GM19043 (cell line): ENCODE measurements around the gene TRIM41.

Source experiments
- ATAC-seq: cut with Tn5 transposase; IDR thresholded peaks from one replicate; pipeline ENCODE4 v1.9.1; 2021; ENCODE audit warnings: low read depth; ENCODE audit not compliant: unreplicated experiment

TRIM41 gene

GRCh38 chr5:181229996-181230395 lies 6.9 kb downstream of the TRIM41 start:
- no peak for ATAC-seq

- no peak for ATAC-seq
These were observed 7.5 kb downstream of the TRIM41 start for GRCh38 chr5:181230551-181230950.

GRCh38 chr5:181231432-181231831 lies 8.4 kb downstream of the TRIM41 start:
- no peak for ATAC-seq

- no peak for ATAC-seq
These were observed 9.5 kb downstream of the TRIM41 start for GRCh38 chr5:181232593-181232992.

GRCh38 chr5:181233088-181233800 lies 10.2 kb downstream of the TRIM41 start:
- no peak for ATAC-seq

- no peak for ATAC-seq
These were observed 10.8 kb downstream of the TRIM41 start for GRCh38 chr5:181233801-181234454.

- ATAC-seq, result no peak
These were observed 11.6 kb downstream of the TRIM41 start for GRCh38 chr5:181234455-181235306.

GRCh38 chr5:181235323-181235688 lies 12.2 kb downstream of the TRIM41 start:
- no peak for ATAC-seq

GRCh38 chr5:181235689-181236366 lies 12.7 kb downstream of the TRIM41 start:
- ATAC-seq, result no peak

- no peak for ATAC-seq
These were observed 13.4 kb downstream of the TRIM41 start for GRCh38 chr5:181236471-181236870.

- no peak for ATAC-seq
These were observed 14.0 kb downstream of the TRIM41 start for GRCh38 chr5:181236954-181237641.

GRCh38 chr5:181237729-181238385 lies 14.8 kb downstream of the TRIM41 start:
- no peak for ATAC-seq

GRCh38 chr5:181239062-181239663 lies 16.1 kb downstream of the TRIM41 start:
- ATAC-seq, result no peak

GRCh38 chr5:181241393-181241975 lies 18.4 kb downstream of the TRIM41 start:
- ATAC-seq, result no peak

- no peak for ATAC-seq
These were observed 19.0 kb downstream of the TRIM41 start for GRCh38 chr5:181242031-181242451.

GRCh38 chr5:181243018-181243563 lies 20.0 kb downstream of the TRIM41 start:
- ATAC-seq, result no peak

- peak; percentile 70 for ATAC-seq
These were observed 20.7 kb downstream of the TRIM41 start, which contains the start of gene RACK1 for GRCh38 chr5:181243564-181244343. TSS of gene RACK1 (minus strand) at chr5:181243906. CDS start at chr5:181243800, 106 bp downstream.
